Left cardiac atrium (tissue), 4 donors: ENCODE results near the gene C1orf167. TPM values are rescaled to one million over a fixed set of nuclear protein-coding genes. Genes with fewer than 3 reads are reported as not detected.

Experiments
- ATAC-seq, 2 donors: fragments of 200-7000 bp; cut with Tn5 transposase; one replicate each; pipeline ENCODE4 v1.9.1; 2020; ENCODE audit warnings: mild to moderate bottlenecking in 2 of 2, moderate library complexity in 2 of 2
- DNase-seq: peaks from one replicate; pipeline ENCODE4 v3.0.0-alpha.2; 2020
- intact Hi-C, 2 donors: fragments of 100-400 bp; cut with DNase I; formaldehyde crosslinking; loops; one replicate each; pipeline versions ENCODE4 v1.14.1 to v1.15.1; 2022 to 2023
- total RNA-seq, 2 donors: library from RNA; stranded (reverse); fragmentation: NEBNext Ultra II Directional; extraction: Animal tissue kit (Norgen Biotek cat#: 25700); gene quantifications; one replicate each; pipeline ENCODE4 v1.2.1, GENCODE V29; 2021
- donor health status: DM: no; HTN: yes; CAD: no.
- donor health status: DM: no; HTN: yes; CAD: no; lungs with severe emphysema.
- donor health status: DM: yes; HTN: yes; CAD: no.
- donor health status: Dilated cardiomyopathy.

Gene C1orf167
- total RNA-seq, 2 donors from 2014 or later, result 1.2 to 1.3 TPM

GRCh38 chr1:11838349-11839272, 76.6 kb downstream of the C1orf167 start:
- peak; percentile 78 for DNase-seq
- peak; percentile 46 to 67 for ATAC-seq
- intact Hi-C loops, result loop anchor here (1.0 to 5.0 kb wide), 3 partner anchors 54 to 129 kb away; no protein-coding TSS in a partner anchor

Other genes starting within 250 kb of the C1orf167 start
- 1 to 10 TPM; 3.9 to 7.9 TPM for gene FBXO2, start 107.8 kb upstream of the C1orf167 start, total RNA-seq
- gene FBXO44, start 107.3 kb upstream of the C1orf167 start, total RNA-seq, result 10 to 100 TPM; 18.7 to 22.3 TPM
- gene FBXO6, start 98.0 kb upstream of the C1orf167 start, total RNA-seq, result 1 to 10 TPM; 6.1 to 7.4 TPM
- 10 to 100 TPM; 20.0 to 24.0 TPM for gene MAD2L2, start 81.0 kb upstream of the C1orf167 start, total RNA-seq
- under 1 TPM in 1 of 2 donors, not detected in 1; 0.06 TPM for gene DRAXIN, start 70.5 kb upstream of the C1orf167 start, total RNA-seq
- gene AGTRAP, start 26.1 kb upstream of the C1orf167 start, total RNA-seq, result 10 to 100 TPM; 25.4 to 25.7 TPM
- 10 to 100 TPM; 40.1 to 64.3 TPM for gene MTHFR, start 43.8 kb downstream of the C1orf167 start, total RNA-seq
- gene CLCN6, start 44.0 kb downstream of the C1orf167 start, total RNA-seq, result 10 to 100 TPM; 32.1 to 49.0 TPM
- gene NPPA, start 85.6 kb downstream of the C1orf167 start, total RNA-seq, result over 10,000 TPM; 22,081 to 58,150 TPM
- 1,000 to 10,000 TPM in 1 of 2 donors, 100 to 1,000 TPM in 1; 368 to 4,414 TPM for gene NPPB, start 96.8 kb downstream of the C1orf167 start, total RNA-seq
- 10 to 100 TPM; 31.2 to 36.2 TPM for gene KIAA2013, start 164.2 kb downstream of the C1orf167 start, total RNA-seq
- 10 to 100 TPM; 70.3 to 83.7 TPM for gene PLOD1, start 172.5 kb downstream of the C1orf167 start, total RNA-seq
- gene MFN2, start 218.3 kb downstream of the C1orf167 start, total RNA-seq, result 100 to 1,000 TPM; 442 to 451 TPM